NK-92 (cell line): ENCODE results near the gene VSIG1.
A peak's percentile ranks its signal among the peaks of the same experiment; 100 is the strongest.

ENCODE experiments used
- DNase-seq: peaks from one replicate; lab custom pipeline; 2025; ENCODE audit not compliant: unreplicated experiment; lab: John Stamatoyannopoulos, UW

VSIG1 gene

GRCh38 chrX:108064001-108064400, 19.1 kb downstream of the VSIG1 start:
- DNase-seq: no peak

GRCh38 chrX:108064613-108065012, 19.7 kb downstream of the VSIG1 start:
- DNase-seq: no peak

GRCh38 chrX:108068121-108068520, 23.3 kb downstream of the VSIG1 start:
- no peak for DNase-seq

DNA sequence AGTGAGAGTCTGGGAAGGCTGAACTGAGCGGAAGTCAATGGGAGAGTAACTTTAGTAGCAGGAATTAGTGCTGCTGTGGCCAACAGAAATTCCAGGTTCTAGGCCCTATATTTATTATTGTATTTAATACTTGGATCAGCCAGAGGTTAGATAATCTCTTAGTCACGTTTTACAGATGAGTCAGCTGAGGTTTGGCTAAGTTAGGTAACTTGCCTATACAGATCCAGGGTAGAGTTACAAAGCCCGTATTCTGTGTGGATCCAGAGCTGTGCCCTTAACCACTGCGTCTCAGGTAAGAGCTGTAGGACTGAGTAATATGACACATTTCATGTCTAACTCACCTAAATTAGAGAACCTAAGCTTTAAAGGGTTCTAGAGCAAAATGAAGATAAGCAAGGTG, 26.0 kb downstream of the VSIG1 start:
- no peak for DNase-seq

DNA sequence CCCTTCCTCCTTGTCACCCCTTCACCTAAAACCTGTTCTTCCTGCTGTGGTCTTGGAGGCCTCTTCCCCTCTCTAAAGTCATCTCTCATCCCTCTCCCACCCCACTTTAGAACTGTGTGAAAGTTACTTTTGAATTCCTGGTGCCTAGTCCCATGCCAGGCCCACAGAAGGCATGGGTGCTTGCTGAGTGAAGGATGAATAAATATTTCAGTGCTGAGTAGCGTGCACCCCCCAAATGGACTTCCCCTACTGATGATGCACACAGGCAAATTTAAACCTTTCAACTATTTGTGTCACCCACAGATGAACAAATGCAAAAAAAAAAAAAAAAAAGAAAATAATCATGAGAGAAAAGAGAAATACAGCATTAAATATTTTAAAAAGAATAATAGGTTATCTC, 26.7 kb downstream of the VSIG1 start:
- DNase-seq: no peak

- DNase-seq: no peak
These were observed 27.9 kb downstream of the VSIG1 start for GRCh38 chrX:108072746-108073145.

DNA sequence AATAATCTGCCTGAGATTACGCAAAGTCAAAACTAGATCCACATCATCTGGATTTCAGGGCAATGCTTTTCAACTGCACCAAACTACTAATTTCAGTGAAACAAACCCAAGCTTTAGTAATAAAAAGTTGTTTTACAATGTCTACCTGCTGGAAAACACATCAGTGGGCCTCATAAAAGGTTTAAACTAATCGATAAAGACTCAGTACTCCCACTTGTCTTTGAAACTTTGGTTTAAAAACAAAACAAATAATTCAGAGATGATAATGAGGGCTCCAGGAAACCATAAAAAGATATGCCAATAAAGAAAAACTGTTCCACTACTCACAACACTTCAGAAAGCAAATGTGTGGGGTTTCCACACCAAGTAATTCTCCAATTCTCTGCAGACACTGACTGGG, 36.2 kb downstream of the VSIG1 start:
- no peak for DNase-seq

DNA sequence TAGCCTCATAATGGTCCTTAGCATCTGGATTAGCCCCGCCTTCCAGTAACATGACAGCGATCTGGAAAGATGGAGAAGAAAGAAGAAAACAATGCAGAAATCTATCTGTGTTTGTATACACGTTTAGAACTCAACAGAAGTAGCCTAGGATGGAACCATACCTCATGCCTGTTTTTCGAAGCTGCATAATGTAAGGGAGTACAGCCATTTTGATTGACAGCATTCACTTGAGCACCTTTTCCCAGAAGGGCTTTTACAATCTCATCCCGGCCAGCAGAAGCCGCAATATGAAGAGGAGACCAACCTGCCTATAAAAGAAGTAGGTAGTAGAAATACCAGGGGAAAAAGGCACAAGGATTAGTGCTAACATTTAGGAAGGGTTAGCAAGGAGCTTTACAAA, 42.9 kb downstream of the VSIG1 start:
- no peak for DNase-seq

DNA sequence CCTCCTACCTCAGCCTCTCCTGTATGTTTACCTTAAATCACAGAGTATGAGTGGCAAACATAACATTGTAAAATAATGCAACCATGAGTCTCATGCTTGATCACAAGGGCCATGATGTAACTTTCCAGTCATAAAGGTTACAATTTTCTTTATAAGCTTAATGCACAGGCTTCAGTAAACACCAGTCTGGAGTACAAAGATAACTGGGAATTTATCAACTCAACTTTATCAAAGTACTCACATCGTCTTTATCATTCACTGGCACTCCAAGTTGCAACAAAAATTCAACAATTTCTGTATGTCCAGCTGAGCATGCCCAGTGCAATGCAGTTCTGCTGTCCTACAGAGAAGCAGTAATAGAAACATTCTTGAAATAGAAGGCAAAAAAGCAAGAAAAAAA, 43.6 kb downstream of the VSIG1 start:
- no peak for DNase-seq

- no peak for DNase-seq
These were observed 45.8 kb downstream of the VSIG1 start for GRCh38 chrX:108090491-108091263.

- peak; percentile 32 for DNase-seq
These were observed 46.5 kb downstream of the VSIG1 start, which contains the start of the genes ATG4A and PSMD10 for GRCh38 chrX:108091264-108091877. ATG4A (plus strand) TSS chrX:108091778; CDS start chrX:108091827, 49 bp downstream. PSMD10 (minus strand) TSS chrX:108091542; CDS start chrX:108091520, 22 bp downstream.

GRCh38 chrX:108091878-108092291, 47.0 kb downstream of the VSIG1 start:
- DNase-seq: no peak

DNA sequence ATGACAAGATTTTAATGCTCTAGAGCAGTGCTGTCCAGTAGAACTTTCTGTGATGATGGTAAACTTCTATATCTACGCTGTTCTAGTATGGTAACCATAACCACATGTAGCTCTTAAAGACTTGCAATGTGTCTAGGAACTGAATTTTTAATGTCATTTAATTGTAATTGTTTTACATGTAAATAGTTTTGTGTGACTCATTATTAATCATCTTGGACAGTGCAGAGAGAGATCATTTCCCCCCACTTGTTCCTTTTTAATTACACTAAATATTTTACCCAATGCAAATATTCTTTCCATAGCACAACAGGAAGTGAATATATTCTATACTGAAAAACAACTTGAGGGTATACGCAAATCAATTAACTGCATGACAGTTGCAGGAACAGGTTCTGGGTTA, 52.5 kb downstream of the VSIG1 start:
- DNase-seq: no peak

GRCh38 chrX:108105473-108105872, 60.6 kb downstream of the VSIG1 start:
- no peak for DNase-seq

- no peak for DNase-seq
These were observed 69.7 kb downstream of the VSIG1 start for GRCh38 chrX:108114541-108114940.

DNA sequence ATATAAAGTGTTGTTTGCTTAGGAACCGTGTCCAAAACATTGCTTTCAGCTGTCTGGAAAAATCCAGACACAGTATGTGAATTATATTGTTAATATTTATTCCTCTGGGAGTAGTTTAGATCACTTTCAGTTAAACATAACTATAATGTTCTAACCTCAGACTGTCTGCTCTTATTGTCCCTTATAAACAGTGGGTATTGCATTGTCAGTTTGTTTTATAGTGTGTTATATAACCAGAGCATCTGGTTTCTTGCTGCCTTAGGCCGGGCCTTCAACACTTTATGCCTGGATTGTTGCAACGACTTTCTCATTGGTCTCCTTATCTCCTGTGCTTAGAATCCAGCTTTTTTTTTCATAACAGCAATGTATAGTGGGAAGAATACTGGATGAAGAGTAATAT, 73.1 kb downstream of the VSIG1 start:
- no peak for DNase-seq

GRCh38 chrX:108121291-108121690, 76.4 kb downstream of the VSIG1 start:
- DNase-seq: no peak

DNA sequence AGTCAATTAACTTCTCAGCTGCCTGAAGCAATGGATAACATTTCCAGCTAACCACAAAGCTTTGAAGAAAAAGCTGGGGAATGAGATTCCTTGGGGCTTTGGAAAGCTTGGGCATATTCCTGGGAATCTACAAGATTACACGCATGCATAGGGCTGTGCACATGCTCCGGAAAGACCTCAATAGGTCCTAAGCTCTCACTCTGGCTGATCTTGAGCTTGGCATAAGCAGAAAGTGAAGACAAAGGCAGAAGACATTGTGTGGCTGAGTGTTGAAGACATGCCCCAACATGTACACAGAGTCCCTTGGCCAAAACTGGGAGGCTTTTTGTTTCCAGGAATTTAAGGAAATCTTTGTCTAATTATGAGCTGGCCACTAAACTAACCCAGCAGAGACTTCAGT, 77.9 kb downstream of the VSIG1 start:
- DNase-seq: no peak

DNA sequence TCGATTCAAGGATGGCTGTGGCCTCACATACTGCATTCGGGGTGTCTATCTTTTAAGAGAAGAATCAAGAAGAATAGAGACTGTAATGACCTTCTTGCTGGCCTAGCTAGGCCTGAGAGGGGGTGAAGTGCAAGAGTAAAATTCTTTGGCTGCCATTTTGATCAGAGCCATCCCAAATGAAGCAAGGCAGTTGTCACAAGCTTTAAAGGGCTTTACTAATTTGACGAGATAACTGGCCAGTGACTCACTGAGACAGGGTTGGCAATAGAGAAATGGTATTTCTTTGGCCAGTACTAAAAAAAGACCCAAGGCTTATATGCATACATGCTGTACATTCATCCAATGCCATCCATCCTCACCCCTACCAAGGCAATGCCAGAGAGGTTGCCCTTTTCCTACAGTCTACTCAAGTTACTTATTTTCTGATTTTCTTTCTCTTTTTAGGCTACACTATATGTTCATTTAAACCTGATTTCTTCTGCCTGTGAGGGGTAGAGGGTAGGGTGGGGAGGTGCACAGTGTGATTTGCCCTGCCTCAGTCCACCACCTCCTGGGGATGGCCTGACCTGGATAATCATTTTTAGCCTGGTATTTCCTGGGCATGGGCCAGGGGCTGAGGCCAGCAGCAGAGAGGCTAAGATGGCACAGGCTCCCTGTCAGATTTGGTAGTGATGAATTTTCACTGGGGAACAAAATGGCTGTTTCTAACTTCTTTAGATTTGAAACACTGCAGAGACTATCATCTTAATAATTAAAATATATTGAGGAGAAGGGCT, 78.9 kb downstream of the VSIG1 start:
- DNase-seq: no peak

- DNase-seq: no peak
These were observed 81.8 kb downstream of the VSIG1 start for GRCh38 chrX:108126661-108127060.

DNA sequence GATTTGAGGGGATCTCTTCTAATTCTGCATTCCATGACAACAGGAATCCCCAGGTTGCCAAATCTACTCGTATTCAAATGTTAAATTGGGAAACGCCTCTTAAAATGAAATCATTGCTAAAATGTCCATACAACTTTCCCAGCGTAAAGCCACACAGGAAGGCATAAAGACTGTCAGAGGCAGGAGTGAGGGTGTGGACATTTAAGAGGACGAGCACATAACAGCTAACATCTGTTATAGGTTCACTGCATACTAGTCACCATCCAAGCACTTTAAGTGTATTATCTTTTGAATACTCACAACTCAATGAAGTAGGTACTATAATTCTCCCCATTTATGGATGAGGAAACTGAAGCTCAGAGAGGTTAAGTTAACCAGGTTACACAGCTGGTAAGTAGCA, 82.3 kb downstream of the VSIG1 start:
- DNase-seq: no peak
